ENCODE measurements around the gene TBXA2R.
"Not testable (repeated sequence)": the region's sequence is repeated elsewhere in the genome, so short reads cannot be mapped to it uniquely, and the experiment has no call there.

TBXA2R gene

DNA sequence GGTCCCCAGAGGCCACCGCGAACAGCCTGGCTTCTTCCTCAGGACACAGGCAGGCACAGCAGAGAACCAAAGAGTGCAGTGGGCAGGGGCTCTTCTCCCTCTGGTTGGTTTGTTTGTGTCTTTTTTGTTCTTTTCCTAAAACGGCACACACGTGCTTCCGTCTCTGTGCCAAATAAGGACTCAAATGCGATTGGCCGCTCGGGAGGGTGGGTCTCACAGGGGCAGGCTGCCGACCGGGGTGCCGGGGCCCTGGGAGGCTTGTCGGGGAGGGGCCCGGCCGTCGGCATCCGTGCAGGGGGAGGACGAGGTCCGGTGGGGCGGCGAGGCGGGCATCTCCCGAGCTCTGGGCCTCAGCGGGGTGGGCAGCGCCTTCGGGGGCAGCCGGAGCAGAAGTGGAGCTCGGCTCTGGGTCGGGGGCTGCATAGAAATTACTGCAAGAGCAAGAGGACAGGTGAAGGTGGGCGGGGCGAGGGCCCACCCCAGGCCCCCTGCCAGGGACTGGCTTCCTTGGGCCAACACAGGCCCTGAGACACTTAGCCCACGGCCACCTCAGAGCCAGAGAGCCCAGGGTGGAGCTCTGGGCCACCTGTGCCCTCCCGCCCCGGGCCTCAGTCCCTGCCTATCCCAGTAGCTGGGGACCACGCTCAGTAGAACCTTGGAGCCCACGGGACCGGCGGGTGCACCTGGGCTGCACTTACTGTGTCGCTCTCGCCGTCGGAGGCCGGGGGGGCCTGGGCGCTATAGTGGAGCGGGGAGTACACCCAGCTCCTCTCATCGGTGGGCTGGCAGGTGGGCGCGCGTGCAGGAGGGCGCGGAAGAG is 26.3 kb upstream of the TBXA2R start:
- no peak for DNase-seq
- peaks cover 51% of the 10 kb centered on the region for H3K36me3 ChIP-seq
- TF ChIP-seq, protein P1, sequence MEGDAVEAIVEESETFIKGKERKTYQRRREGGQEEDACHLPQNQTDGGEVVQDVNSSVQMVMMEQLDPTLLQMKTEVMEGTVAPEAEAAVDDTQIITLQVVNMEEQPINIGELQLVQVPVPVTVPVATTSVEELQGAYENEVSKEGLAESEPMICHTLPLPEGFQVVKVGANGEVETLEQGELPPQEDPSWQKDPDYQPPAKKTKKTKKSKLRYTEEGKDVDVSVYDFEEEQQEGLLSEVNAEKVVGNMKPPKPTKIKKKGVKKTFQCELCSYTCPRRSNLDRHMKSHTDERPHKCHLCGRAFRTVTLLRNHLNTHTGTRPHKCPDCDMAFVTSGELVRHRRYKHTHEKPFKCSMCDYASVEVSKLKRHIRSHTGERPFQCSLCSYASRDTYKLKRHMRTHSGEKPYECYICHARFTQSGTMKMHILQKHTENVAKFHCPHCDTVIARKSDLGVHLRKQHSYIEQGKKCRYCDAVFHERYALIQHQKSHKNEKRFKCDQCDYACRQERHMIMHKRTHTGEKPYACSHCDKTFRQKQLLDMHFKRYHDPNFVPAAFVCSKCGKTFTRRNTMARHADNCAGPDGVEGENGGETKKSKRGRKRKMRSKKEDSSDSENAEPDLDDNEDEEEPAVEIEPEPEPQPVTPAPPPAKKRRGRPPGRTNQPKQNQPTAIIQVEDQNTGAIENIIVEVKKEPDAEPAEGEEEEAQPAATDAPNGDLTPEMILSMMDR (IDR thresholded peaks at IDR 0.05; ENCODE audit: low read depth, low read length): no peak
- no peaks in the 10 kb centered on the region for H3K27me3 ChIP-seq (ENCODE audit: insufficient read depth, low read depth, severe bottlenecking)
- no peak overlapping the region for H3K27ac ChIP-seq
- H3K9me3 ChIP-seq (ENCODE audit: severe bottlenecking): no peaks in the 10 kb centered on the region
- H3K4me3 ChIP-seq (ENCODE audit: low read depth, low read length): no peak overlapping the region

DNA sequence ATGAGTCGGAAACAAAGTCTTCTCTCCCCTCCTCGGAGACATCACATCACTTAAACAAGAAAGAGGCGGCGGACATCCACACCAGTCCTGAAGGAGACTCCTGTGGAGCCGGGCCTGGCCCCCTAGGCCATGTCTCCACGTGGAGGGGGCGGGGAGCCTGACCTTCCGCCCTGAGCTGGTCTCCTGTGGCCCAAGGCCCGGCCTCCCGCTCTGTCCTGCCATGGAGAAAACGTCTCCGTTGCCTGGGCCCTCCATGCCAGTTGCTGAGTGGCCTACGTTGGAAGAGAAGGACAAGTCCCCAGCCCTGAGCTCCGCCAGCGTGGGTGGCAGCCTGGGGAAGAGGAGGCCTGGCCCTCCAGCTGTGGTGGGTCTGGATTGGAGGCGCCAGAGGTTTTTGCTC is 25.4 kb upstream of the TBXA2R start:
- H3K4me3 ChIP-seq (ENCODE audit: low read depth, low read length): no peak overlapping the region
- no peak overlapping the region for H3K27ac ChIP-seq
- TF ChIP-seq, protein P1 (IDR thresholded peaks at IDR 0.05; ENCODE audit: low read depth, low read length): no peak
- peaks cover 46% of the 10 kb centered on the region for H3K36me3 ChIP-seq
- H3K27me3 ChIP-seq (ENCODE audit: insufficient read depth, low read depth, severe bottlenecking): no peaks in the 10 kb centered on the region
- no peak for DNase-seq
- H3K9me3 ChIP-seq (ENCODE audit: severe bottlenecking): no peaks in the 10 kb centered on the region

DNA sequence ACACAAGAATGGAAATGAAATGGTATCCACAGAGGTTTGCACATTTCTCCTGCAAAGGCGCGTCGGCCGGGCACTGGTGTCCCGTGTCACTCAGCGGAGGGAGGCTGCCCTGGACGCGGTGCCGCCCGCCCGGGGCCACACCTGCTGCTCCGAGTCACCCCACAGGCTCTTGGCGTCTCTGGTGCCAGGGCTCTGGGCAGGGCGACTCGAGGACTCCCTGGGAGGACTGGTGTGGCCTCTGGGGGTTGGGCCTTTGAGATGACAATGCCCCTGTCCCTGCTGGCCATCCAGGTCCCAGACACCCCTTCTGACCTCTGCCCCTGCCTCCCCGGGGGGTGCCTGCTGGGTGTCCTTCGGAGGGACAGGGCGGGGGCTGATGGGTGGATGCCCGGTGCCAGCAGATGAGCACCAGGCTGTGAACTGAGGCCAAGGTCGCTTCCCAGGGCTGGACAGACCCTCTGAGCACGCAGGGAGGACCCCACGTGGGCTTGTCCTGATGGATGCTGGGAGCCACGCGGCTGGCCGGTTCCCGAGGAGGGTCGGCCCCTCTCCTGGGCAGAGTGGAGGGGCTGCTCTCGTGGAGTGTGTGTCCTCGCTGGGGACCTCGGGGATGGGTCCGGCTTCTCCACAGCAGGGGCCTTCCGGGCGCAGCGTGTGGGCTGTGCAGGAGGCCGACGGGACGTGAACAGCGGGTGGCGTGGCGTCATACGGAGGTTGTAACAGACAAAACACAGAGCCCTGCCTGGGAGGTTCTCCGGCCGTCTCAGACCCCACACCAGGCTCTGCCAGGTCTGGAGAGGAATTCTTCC is 24.6 kb upstream of the TBXA2R start:
- no peaks in the 10 kb centered on the region for H3K27me3 ChIP-seq (ENCODE audit: insufficient read depth, low read depth, severe bottlenecking)
- H3K4me3 ChIP-seq (ENCODE audit: low read depth, low read length): no peak overlapping the region
- DNase-seq: no peak
- H3K9me3 ChIP-seq (ENCODE audit: severe bottlenecking): no peaks in the 10 kb centered on the region
- peaks cover 43% of the 10 kb centered on the region for H3K36me3 ChIP-seq
- no peak overlapping the region for H3K27ac ChIP-seq
- TF ChIP-seq, protein P1 (IDR thresholded peaks at IDR 0.05; ENCODE audit: low read depth, low read length): no peak

DNA sequence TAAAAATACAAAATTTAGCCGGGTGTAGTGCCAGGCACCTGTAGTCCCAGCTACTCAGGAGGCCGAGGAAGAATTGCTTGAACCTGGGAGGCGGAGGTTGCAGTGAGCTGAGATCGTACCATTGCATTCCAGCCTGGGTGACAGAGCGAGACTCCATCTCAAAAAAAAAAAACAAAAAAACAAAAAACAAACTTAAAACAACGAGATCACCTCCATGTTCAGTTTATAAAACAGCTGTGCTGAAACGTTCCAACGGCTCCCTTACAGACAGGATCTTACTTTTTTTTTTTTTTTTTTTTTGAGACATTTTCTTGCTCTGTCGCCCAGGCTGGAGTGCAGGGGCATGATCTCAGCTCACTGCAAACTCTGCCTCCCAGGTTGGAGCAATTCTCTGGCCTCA is 22.1 kb upstream of the TBXA2R start:
- H3K27ac ChIP-seq; H3K4me3 ChIP-seq (ENCODE audit: low read depth, low read length); DNase-seq; H3K27me3 ChIP-seq (ENCODE audit: insufficient read depth, low read depth, severe bottlenecking); H3K9me3 ChIP-seq (ENCODE audit: severe bottlenecking): not testable (repeated sequence)
- peaks cover 31% of the 10 kb centered on the region for H3K36me3 ChIP-seq

DNA sequence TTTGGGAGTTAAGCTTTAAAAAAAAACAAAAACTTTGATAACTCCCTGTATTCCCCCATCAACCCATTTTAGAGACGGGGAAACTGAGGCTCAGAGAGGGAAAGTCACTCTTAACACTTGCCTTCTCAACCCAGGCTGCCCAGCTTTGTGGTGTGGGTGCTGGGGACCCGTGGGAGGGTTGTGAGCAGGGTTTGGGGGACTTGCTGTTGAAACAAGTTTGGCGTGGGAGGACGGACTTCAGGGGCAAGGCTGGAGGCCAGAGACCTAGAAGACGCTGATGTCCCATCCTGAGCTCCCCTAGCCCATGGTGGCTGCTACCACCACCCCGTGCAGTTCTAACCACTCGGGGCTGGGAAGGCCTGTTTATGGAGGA is 20.7 kb upstream of the TBXA2R start:
- Histone ChIP-seq H3K27ac (no peak overlapping the region; the same call in 1 of the 2 replicates), H3K36me3 (peaks cover 29% of the 10 kb centered on the region), H3K4me3 (ENCODE audit: low read depth, low read length) (no peak overlapping the region; the same call in 1 of the 2 replicates), H3K9me3 (ENCODE audit: severe bottlenecking) (no peaks in the 10 kb centered on the region), H3K27me3 (ENCODE audit: insufficient read depth, low read depth, severe bottlenecking) (no peaks in the 10 kb centered on the region)
- DNase-seq: no peak
- TF ChIP-seq, protein P1 (IDR thresholded peaks at IDR 0.05; ENCODE audit: low read depth, low read length): no peak

Data from WERI-Rb-1 (cell line).